ENCODE results near the gene TYRO3. TPM values are rescaled to one million over a fixed set of nuclear protein-coding genes. Genes with fewer than 3 reads are reported as not detected.
A peak's percentile ranks its signal among the peaks of the same experiment; 100 is the strongest.

TYRO3 gene
- total and polyA plus RNA-seq, 2 experiments from 2014 or later = 71.0 to 109 TPM

DNA sequence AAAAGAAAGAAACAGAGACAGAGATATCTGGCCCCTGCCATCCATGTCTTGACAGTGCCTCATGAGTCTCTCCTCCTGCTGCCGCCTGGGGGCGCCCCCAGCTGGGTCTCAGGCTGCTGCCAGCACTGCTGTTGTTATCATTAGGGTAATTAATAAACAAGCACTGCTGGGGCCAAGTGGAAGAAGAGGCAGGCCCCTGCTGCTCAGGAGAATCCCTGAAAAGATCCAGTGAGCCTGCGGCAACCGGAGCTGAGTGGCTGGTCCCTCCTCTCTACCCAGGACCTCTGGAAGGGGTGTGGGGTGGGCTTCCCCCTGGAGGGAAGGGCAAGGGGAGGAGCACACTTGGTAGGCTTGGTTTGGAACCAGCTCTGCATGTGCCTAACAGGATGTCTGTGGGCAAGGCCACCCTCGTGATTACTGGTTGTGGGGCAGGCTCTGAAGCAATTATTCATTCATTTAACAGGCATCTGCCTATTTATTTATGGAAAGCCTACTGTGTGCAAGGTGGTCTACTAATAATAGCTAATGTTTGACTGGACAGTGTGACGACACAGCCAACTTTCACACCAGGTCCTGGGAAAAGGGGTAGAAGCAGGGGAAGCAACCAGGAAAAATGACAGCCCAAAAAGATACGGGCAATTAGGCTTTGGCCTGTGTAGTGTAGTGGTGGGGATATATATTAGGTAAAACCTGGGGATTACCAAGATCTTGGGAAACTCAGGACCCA lies 1.2 kb upstream of the TYRO3 start:
- Histone ChIP-seq H4K20me1 (ENCODE audit: insufficient read depth, poor library complexity, severe bottlenecking) (no peaks in the 10 kb centered on the region), H3K36me3 (replicated peaks; ENCODE audit: insufficient read depth, low read depth) (no peaks in the 10 kb centered on the region), H3K9me3 (ENCODE audit: low read depth) (no peaks in the 10 kb centered on the region), H3K79me2 (peaks cover 23% of the 10 kb centered on the region), H3K4me2 (peak overlapping the region; percentile 97), H3K9me2 (replicated peaks; ENCODE audit: insufficient read depth) (no peaks in the 10 kb centered on the region), H3K4me3 (no peak overlapping the region), H3K4me1 (ENCODE audit: insufficient read depth) (peaks cover 39% of the 10 kb centered on the region), H3K27me3 (no peaks in the 10 kb centered on the region), H2AFZ (peak overlapping the region; percentile 66), H3K27ac (peak overlapping the region; percentile 80)
- DNase-seq (ENCODE audit: low spot score) = peak; percentile 89
- WGBS (ENCODE audit: low lambda C conversion rate, missing lambda C conversion rate) = 13% methylated on average over 7 of the region's 7 CpGs
- no peak for TF ChIP-seq EZH2phosphoT487 (IDR thresholded peaks at IDR 0.05; ENCODE audit: low read depth, severe bottlenecking, unreplicated experiment)
- TF ChIP-seq, protein P1, sequence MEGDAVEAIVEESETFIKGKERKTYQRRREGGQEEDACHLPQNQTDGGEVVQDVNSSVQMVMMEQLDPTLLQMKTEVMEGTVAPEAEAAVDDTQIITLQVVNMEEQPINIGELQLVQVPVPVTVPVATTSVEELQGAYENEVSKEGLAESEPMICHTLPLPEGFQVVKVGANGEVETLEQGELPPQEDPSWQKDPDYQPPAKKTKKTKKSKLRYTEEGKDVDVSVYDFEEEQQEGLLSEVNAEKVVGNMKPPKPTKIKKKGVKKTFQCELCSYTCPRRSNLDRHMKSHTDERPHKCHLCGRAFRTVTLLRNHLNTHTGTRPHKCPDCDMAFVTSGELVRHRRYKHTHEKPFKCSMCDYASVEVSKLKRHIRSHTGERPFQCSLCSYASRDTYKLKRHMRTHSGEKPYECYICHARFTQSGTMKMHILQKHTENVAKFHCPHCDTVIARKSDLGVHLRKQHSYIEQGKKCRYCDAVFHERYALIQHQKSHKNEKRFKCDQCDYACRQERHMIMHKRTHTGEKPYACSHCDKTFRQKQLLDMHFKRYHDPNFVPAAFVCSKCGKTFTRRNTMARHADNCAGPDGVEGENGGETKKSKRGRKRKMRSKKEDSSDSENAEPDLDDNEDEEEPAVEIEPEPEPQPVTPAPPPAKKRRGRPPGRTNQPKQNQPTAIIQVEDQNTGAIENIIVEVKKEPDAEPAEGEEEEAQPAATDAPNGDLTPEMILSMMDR (IDR thresholded peaks at IDR 0.05; ENCODE audit: poor library complexity) = peak; percentile 97

DNA sequence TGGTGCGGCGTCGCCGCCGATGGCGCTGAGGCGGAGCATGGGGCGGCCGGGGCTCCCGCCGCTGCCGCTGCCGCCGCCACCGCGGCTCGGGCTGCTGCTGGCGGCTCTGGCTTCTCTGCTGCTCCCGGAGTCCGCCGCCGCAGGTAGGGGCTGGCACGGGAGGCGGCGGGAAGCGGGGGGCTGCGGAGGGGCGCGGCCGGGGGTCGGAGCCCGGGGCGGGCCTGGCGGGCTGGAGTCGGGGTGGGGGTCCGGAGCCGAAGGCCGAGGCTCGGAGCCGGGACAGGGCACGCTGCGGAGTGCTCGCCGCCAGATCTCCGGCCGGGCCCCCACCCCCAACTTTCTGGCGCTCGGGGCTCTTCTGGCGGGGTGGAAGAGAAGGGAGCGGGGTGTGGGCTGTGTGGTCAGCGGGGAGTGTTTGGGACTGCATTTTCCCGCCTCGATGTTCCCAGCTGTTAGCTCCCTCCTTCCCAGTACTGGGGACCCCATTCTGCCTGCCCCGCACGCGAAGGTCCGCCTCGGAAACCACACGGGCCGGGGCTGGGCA lies 299 bp downstream of the TYRO3 start:
- Histone ChIP-seq H2AFZ (peak overlapping the region; percentile 61), H3K79me2 (peaks cover 23% of the 10 kb centered on the region), H3K27me3 (no peaks in the 10 kb centered on the region), H3K4me1 (ENCODE audit: insufficient read depth) (peaks cover 53% of the 10 kb centered on the region), H3K27ac (peak overlapping the region; percentile 80), H3K9me2 (replicated peaks; ENCODE audit: insufficient read depth) (no peaks in the 10 kb centered on the region), H3K4me3 (peak overlapping the region; percentile 86), H3K36me3 (replicated peaks; ENCODE audit: insufficient read depth, low read depth) (no peaks in the 10 kb centered on the region), H3K4me2 (peak overlapping the region; percentile 97), H3K9me3 (ENCODE audit: low read depth) (no peaks in the 10 kb centered on the region), H4K20me1 (ENCODE audit: insufficient read depth, poor library complexity, severe bottlenecking) (no peaks in the 10 kb centered on the region)
- TF ChIP-seq, protein P1 (IDR thresholded peaks at IDR 0.05; ENCODE audit: poor library complexity) = no peak
- TF ChIP-seq EZH2phosphoT487 (IDR thresholded peaks at IDR 0.05; ENCODE audit: low read depth, severe bottlenecking, unreplicated experiment) (no peak), EZH2 (IDR thresholded peaks at IDR 0.05; ENCODE audit: borderline replicate concordance) (no peak)
- 2% methylated on average over 30 of the region's 60 CpGs for WGBS (ENCODE audit: low lambda C conversion rate, missing lambda C conversion rate)
- DNase-seq (ENCODE audit: low spot score) = no peak

DNA sequence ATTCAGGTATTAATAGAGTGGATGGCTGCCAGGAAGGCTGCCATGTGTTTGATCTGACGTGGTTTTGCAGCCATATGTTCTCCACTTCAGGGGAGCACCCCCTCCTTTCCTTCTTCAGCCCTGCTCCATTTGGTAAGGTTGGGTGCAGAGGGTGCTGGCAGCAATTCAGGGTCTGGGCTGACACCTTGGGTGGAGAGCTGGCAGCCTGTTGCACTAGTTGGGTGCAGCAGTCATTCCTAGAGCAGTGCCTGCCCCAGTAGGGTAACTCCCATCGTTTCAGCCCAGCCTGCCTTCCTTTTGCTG lies 1.5 kb downstream of the TYRO3 start:
- peaks cover 65% of the 10 kb centered on the region for H3K4me1 ChIP-seq (ENCODE audit: insufficient read depth)

More for the DNA sequence above, 1.5 kb downstream of the TYRO3 start:
- TF ChIP-seq EZH2phosphoT487 (IDR thresholded peaks at IDR 0.05; ENCODE audit: low read depth, severe bottlenecking, unreplicated experiment) (no peak), EZH2 (IDR thresholded peaks at IDR 0.05; ENCODE audit: borderline replicate concordance) (no peak)
- TF ChIP-seq, protein P1 (IDR thresholded peaks at IDR 0.05; ENCODE audit: poor library complexity) = no peak
- Histone ChIP-seq H3K4me2 (peak overlapping the region; percentile 97), H3K4me3 (no peak overlapping the region), H3K36me3 (replicated peaks; ENCODE audit: insufficient read depth, low read depth) (no peaks in the 10 kb centered on the region), H3K9me3 (ENCODE audit: low read depth) (no peaks in the 10 kb centered on the region), H3K9me2 (replicated peaks; ENCODE audit: insufficient read depth) (no peaks in the 10 kb centered on the region), H3K27me3 (no peaks in the 10 kb centered on the region), H3K27ac (peak overlapping the region; percentile 25), H2AFZ (no peak overlapping the region), H4K20me1 (ENCODE audit: insufficient read depth, poor library complexity, severe bottlenecking) (no peaks in the 10 kb centered on the region), H3K79me2 (peaks cover 23% of the 10 kb centered on the region)
- DNase-seq (ENCODE audit: low spot score) = no peak
- WGBS (ENCODE audit: low lambda C conversion rate, missing lambda C conversion rate) = 45% methylated on average over 2 of the region's 2 CpGs

Measured in hepatocyte (in vitro differentiated cells).